GM19099 (cell line): ENCODE measurements around the gene NCKIPSD.

Experiments used
- POLR2A ChIP-seq: IDR thresholded peaks from 3 replicates; pipeline ENCODE4 v1.6.1; 2011; ENCODE audit warnings: low read depth; ENCODE audit not compliant: insufficient read length; ENCODE audit errors: extremely low read depth

NCKIPSD gene

GRCh38 chr3:48637305-48637704, 48.4 kb downstream of the NCKIPSD start:
- no peak for TF ChIP-seq POLR2A

- no peak for TF ChIP-seq POLR2A
Measured at GRCh38 chr3:48636149-48636655, 49.5 kb downstream of the NCKIPSD start.

- TF ChIP-seq POLR2A, result peak; percentile 62
Measured at GRCh38 chr3:48635222-48636021, 50.3 kb downstream of the NCKIPSD start, which contains the start of gene SLC26A6. Gene SLC26A6 (minus strand): TSS chr3:48635461. CDS start chr3:48635393, 68 bp downstream.

- peak; percentile 3 for TF ChIP-seq POLR2A
Measured at GRCh38 chr3:48634661-48635221, 51.0 kb downstream of the NCKIPSD start.

GRCh38 chr3:48633743-48634142, 52.0 kb downstream of the NCKIPSD start:
- no peak for TF ChIP-seq POLR2A

- TF ChIP-seq POLR2A, result no peak
Measured at GRCh38 chr3:48633256-48633655, 52.5 kb downstream of the NCKIPSD start.

GRCh38 chr3:48631516-48632448, 53.9 kb downstream of the NCKIPSD start:
- TF ChIP-seq POLR2A, result no peak

GRCh38 chr3:48630833-48631232, 54.9 kb downstream of the NCKIPSD start:
- no peak for TF ChIP-seq POLR2A

GRCh38 chr3:48630407-48630806, 55.3 kb downstream of the NCKIPSD start:
- TF ChIP-seq POLR2A, result no peak

GRCh38 chr3:48629894-48630293, 55.8 kb downstream of the NCKIPSD start:
- no peak for TF ChIP-seq POLR2A

GRCh38 chr3:48628277-48629017, 57.3 kb downstream of the NCKIPSD start:
- no peak for TF ChIP-seq POLR2A

- no peak for TF ChIP-seq POLR2A
Measured at GRCh38 chr3:48625600-48625999, 60.1 kb downstream of the NCKIPSD start.

GRCh38 chr3:48624767-48625166, 60.9 kb downstream of the NCKIPSD start:
- TF ChIP-seq POLR2A, result no peak

- TF ChIP-seq POLR2A, result no peak
Measured at GRCh38 chr3:48623851-48624547, 61.7 kb downstream of the NCKIPSD start.
